ENCODE data around the gene GPM6B.

The GPM6B gene

DNA sequence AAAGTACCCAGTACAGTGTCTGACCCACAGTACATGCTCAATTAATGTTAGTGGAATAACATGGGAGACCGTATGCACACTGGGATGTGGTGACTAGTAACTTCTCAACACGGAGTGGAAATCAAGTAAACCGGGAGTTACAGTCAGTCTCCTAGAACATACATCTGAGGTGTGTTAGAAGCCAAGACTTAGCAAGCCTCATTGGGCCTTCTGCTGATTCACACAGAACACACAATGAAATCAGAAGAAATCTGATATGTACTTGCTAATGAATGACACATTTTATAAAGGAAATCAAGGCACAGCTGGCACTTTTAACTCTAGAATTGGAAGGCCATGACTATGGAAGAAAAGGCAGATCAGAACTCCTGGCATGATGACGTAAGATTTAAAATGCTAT lies 95.5 kb downstream of the GPM6B start:
- DNase-seq = no peak
